Ureter (tissue), 1 donor: ENCODE measurements around the gene ZFYVE28. TPM values are rescaled to one million over a fixed set of nuclear protein-coding genes. Genes with fewer than 3 reads are reported as not detected.
"Not testable (repeated sequence)": the region's sequence is repeated elsewhere in the genome, so short reads cannot be mapped to it uniquely, and the experiment has no call there.

Experiments used
- DNase-seq: peaks from one replicate; pipeline ENCODE4 v3.0.0-alpha.2; 2020; ENCODE audit warnings: low spot score
- total RNA-seq: library from RNA; stranded (reverse); gene quantifications from one replicate; pipeline ENCODE4 v1.2.4, GENCODE V29; 2023
- donor health status: DM: yes; HTN: yes; CAD: no.

Gene ZFYVE28
- total RNA-seq, 1 donor from 2014 or later = 19.8 TPM

- DNase-seq = no peak
These were observed 168.7 kb downstream of the ZFYVE28 start for GRCh38 chr4:2249526-2250356.

DNA sequence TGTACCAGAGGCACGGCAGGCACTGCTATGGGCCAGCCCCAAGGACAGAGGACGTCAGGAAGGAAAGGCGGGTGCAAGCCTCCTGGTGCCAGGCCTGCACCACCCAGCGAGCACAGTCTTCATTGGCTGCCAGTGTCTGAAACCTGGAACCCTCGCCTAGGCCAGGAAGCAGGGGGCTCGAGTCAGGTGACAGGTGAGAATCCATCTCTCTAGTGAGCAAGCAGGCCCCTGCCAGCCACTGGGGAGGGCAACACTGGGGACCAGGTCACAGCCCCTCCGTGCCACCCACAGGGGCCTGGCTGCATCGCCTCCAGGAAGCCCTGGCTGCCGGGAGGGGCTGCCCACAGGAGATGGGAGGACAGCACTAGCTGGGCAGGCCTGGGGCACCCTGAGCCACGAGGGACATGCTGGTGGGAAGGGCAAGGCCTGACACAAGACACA is 169.6 kb downstream of the ZFYVE28 start:
- DNase-seq = no peak

GRCh38 chr4:2248044-2248780 is 170.2 kb downstream of the ZFYVE28 start:
- no peak for DNase-seq

GRCh38 chr4:2247128-2248043 is 171.1 kb downstream of the ZFYVE28 start:
- peak; percentile 42 for DNase-seq

- peak; percentile 43 for DNase-seq
These were observed 171.9 kb downstream of the ZFYVE28 start for GRCh38 chr4:2246384-2247127.

GRCh38 chr4:2245787-2246275 is 172.6 kb downstream of the ZFYVE28 start:
- no peak for DNase-seq

DNA sequence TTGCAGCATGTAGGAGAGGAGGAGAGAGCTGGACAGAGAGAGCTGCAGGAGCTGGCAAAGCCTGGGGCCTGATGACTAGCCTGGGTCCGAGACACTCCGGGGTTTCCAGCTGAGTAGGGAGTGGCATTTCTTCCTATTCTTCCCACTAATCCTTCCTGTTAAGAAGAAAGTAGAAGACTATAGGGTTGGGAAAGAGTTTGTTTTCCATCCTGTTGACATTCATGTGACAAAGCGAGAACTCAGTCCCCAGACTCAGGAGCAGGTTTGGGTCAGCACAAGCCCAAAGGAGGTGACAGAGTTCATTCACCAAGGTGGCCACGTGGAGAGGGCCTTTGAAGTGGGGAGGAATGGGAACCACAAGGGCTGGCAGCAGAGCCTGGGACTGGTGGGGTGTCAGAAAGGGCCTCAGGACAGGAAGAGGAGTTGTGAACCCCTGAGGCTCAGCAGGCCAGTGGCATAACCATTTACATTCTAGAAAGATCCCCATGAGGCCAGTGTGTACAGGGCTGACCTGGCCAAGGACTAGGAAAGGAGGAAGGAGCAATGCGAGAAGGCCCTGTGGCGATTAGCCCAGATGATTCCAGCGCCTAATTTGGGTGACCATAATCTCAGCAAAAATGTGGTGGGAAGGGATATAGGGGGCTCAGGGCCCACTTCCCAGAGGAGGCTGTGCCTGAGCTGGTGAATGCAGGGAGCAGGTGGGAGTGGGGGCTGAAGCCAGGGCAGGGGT is 173.2 kb downstream of the ZFYVE28 start:
- DNase-seq = no peak

DNA sequence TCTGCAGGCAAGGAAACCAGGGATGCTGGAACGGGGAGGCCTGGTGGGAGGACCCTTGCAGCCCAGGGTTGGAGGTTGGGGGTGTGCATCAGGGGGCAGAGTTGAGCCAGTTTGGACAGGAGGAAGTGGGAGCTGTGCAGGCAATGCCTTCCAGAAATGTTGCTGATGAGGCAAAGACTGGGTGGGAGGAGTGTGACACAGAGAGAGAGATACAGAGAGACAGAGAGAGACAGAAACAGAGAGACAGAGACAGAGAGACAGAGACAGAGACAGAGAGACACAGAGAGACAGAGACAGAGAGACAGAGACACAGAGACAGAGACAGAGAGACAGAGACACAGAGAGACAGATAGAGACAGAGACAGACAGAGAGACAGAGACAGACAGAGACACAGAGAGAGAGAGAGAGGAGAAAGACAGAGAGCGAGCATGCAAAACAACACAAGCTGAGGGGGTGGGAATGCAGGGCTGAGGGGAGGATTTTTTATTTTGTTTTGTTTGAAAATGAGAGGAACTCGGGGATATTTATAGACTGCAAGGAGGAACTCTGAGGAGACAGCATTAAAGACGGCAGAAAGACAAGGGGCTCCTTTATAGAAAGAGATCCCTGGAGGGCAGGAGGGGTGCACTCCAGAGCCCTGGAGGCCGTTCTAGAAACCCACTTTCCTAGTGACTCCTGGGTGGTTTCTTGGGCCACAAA is 174.6 kb downstream of the ZFYVE28 start:
- DNase-seq = peak; percentile 60

DNA sequence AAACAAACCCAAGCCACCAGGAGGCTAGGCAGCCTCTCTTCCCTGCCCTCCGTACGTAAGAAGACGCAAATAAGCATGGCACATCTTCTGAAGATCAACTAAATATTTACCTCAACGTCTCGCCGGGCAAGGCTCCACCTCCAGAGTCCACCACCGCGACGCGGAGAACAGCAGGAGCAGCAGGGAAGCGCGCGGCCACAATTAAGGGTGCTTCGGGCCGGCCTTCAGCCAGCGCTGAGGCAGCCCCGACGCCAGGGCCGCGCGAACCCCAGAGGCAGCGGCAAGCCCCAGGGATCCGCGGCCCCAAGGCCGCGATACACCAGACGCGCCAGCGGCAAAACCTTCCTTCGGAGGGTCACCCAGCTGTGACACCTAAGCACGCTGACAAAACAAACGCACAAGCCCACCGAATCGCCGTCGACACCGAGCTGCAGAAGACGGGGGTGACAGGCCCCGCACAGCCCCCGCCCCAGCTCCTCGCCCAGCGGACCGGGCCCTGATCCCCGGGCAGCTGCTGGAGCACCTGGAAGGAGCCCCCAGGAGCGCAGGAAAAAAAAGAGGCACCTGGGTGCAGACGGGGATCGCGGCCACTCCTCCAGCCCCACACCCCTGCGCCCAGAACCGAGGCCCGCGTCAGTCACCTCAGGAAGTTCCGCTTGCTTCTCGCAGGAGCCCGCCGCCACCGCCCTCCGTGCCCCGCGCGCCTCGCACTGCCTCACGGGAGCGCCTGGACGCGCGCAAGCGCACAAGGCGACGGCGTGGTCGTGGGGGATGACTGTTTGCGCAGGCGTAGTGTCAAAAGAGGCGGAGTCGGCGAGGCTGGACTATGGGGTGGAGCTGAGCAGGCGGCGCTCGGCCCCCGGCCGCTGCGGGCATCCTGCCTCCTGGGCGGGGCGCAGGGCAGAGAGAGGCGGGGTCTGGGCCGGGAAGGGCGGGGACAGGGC is 176.8 kb downstream of the ZFYVE28 start, which contains the start of the genes HAUS3 and POLN:
Gene HAUS3, minus strand, starts transcription at position 712 of the 944 bp plus-strand sequence. CDS start 1,175 bp downstream, outside the sequence.
Gene POLN, minus strand, starts transcription at position 712 of the 944 bp plus-strand sequence. CDS start 12,890 bp downstream, outside the sequence.
- DNase-seq = peak; percentile 99

- DNase-seq = no peak
These were observed 177.4 kb downstream of the ZFYVE28 start for GRCh38 chr4:2241003-2241402.

GRCh38 chr4:2236944-2237666 is 181.3 kb downstream of the ZFYVE28 start:
- no peak for DNase-seq

DNA sequence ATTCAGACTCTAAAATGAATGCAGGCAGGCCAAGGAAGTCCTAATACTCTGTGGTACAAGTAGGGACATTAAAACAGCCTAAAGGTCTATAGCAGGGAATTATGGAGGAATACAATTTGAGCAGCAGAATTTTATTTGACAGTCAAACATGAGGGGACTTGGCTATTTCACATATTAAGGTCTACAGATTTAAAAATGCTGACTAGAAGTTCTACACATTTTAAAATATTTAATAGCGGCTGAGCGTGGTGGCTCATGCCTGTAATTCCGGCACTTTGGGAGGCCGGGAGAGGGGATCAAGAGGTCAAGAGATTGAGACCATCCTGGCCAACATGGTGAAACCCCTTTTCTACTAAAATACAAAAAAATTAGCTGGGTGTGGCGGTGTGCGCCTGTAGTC is 187.4 kb downstream of the ZFYVE28 start:
- no peak for DNase-seq

DNA sequence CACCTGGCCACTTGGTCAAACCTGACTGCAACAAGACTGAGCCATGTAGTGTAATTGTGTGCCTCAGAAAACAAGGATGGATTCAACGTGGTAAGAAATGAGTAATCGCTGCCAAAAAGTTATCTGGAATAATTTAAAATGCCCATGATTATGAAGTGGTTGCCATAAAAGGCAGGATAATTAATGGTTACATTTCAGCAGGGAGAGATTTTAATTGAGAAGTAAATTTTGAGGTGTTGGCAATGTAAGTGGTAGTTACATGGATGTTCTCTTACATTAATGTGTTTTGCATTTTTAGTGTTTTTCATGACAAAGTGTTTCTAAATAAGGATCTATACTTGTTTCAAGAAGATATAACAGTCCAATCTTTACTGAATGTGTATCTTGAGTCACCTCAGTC is 192.2 kb downstream of the ZFYVE28 start:
- no peak for DNase-seq

DNA sequence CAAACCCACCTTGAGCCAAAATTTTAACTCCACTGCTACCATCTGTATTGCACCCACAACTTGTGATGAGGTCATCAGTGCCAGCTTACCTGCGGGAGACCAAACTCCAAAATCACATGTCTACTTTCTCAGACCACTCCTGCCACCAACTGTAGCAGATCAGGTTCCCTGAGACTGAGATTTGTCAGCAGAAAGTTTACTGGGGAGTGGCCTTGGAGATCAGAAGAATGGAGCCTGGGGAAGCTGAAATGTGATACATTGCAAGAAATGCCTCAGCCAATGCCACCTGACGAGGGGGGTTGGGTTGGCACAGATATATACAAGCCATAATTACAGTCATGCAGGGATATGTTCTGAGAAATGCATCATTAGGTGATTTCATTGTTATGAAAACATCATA is 195.6 kb downstream of the ZFYVE28 start:
- DNase-seq = no peak

GRCh38 chr4:2221378-2221777 is 197.1 kb downstream of the ZFYVE28 start:
- not testable (repeated sequence) for DNase-seq

DNA sequence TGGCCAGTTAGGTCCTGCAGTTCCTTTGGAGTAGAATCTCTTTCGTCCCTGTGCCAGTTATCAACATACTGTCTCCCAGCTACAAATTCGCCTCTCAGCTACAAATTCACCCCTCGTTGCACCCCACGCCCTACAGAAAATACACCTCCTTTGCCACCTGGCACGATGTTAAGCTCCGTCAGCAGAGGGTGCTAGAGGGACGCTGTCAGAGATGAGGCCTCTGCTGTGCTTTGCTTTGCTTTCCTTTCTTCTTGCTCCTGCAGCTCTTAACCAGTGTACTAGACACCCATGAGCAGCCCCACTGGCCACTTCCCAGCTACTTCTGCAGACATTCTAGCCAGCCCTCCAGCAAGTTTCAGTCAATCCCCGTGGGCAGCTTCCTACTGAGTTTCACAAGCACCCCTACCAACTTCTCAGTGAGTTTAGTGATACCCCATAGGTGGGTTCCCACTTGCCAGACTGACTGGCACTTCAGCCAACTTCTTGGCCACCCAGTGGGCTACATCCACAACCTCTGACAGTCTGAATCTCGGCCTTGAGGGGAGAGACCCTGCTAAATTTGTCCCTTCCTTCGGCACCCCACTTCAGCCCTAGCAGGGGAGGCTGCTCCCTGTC is 198.3 kb downstream of the ZFYVE28 start:
- peak; percentile 76 for DNase-seq
